ENCODE results near the gene GRAP2. TPM values are rescaled to one million over a fixed set of nuclear protein-coding genes. Genes with fewer than 3 reads are reported as not detected.

Gene GRAP2
- total and polyA plus RNA-seq, 2 of the 13 experiments (the other 11 are each of a cell fraction or from before 2014, with no cell fraction given): 0.15 TPM; not detected in 1

- in situ Hi-C loops (cut with HindIII; ENCODE audit: extremely low pct_ligation_motif_present, low pct_unique_long_range_greater_than_20kb) (no loop called here), intact Hi-C loops (cut with micrococcal nuclease; ENCODE audit: unreplicated experiment) (loop anchor here (5.0 kb wide), 1 partner anchor 562 kb away; no protein-coding TSS in a partner anchor)
- Histone ChIP-seq H3K27me3 (ENCODE audit: control insufficient read depth in 1 of 2, insufficient read depth in 2 of 2, low read length in 2 of 2) (peaks cover 2 to 29% of the 10 kb centered on the region in 2 experiments), H3K79me2 (ENCODE audit: insufficient read depth, low read length) (no peaks in the 10 kb centered on the region), H2AFZ (ENCODE audit: low read length) (no peak overlapping the region), H4K20me1 (ENCODE audit: insufficient read depth, low read length) (no peaks in the 10 kb centered on the region), H3K4me3 (replicated peaks in 1 of 3; ENCODE audit: insufficient read depth in 1 of 3, low read depth in 2 of 3, low read length in 3 of 3) (no peak overlapping the region), H3K9ac (ENCODE audit: insufficient read depth, low read depth, low read length) (no peak overlapping the region), H3K9me3 (ENCODE audit: low read length) (no peaks in the 10 kb centered on the region), H3K36me3 (replicated peaks in 1 of 2; ENCODE audit: control insufficient read depth in 1 of 2, insufficient read depth in 2 of 2, low read length in 2 of 2) (no peaks in the 10 kb centered on the region), H3K27ac (ENCODE audit: extremely low read length, insufficient read depth, low read length) (no peak overlapping the region), H3K4me2 (ENCODE audit: low read depth, low read length) (no peak overlapping the region), H3K4me1 (ENCODE audit: insufficient read depth, low read length) (no peaks in the 10 kb centered on the region)
- ATAC-seq: no peak
- ChIA-PET POLR2A (no interaction called here), CTCF (ENCODE audit: low intra/inter-chr PET ratio, low total read pairs) (no interaction called here)
- DNase-seq (ENCODE audit: low spot score): no peak
- 5% methylated on average over 4 of the region's 4 CpGs for WGBS (ENCODE audit: low lambda C conversion rate)
- FAIRE-seq: no peak
- TF ChIP-seq FOXP1 (IDR thresholded peaks at IDR 0.05): no peak
- no peak for TF ChIP-seq FOXP1 (CRISPR knock-in tag; IDR thresholded peaks at IDR 0.05)
- no peak for TF ChIP-seq SRF (IDR thresholded peaks at IDR 0.05; ENCODE audit: low read depth, low read length)
- no peak for TF ChIP-seq TFAP4 (IDR thresholded peaks at IDR 0.05; ENCODE audit: borderline replicate concordance, low read depth)
- BruUV-seq (replicated peaks): no TSS peak
Observed at GRCh38 chr22:39904862-39905261, 4.0 kb downstream of the GRAP2 start.

GRCh38 chr22:39905687-39906086, 4.8 kb downstream of the GRAP2 start:
- H3K9ac ChIP-seq (ENCODE audit: insufficient read depth, low read depth, low read length): no peak overlapping the region
- ChIA-PET POLR2A (no interaction called here), CTCF (ENCODE audit: low intra/inter-chr PET ratio, low total read pairs) (no interaction called here)
- 10% methylated on average over 3 of the region's 3 CpGs for WGBS (ENCODE audit: low lambda C conversion rate)
- no peak for ATAC-seq
- no peak overlapping the region for H3K4me3 ChIP-seq (replicated peaks in 1 of 3; ENCODE audit: insufficient read depth in 1 of 3, low read depth in 2 of 3, low read length in 3 of 3)
- DNase-seq (ENCODE audit: low spot score): no peak
- peaks cover 2 to 30% of the 10 kb centered on the region in 2 experiments for H3K27me3 ChIP-seq (ENCODE audit: control insufficient read depth in 1 of 2, insufficient read depth in 2 of 2, low read length in 2 of 2)
- no peak overlapping the region for H2AFZ ChIP-seq (ENCODE audit: low read length)
- no peak overlapping the region for H3K27ac ChIP-seq (ENCODE audit: extremely low read length, insufficient read depth, low read length)
- H4K20me1 ChIP-seq (ENCODE audit: insufficient read depth, low read length): no peaks in the 10 kb centered on the region
- H3K4me2 ChIP-seq (ENCODE audit: low read depth, low read length): no peak overlapping the region
- no peaks in the 10 kb centered on the region for H3K36me3 ChIP-seq (replicated peaks in 1 of 2; ENCODE audit: control insufficient read depth in 1 of 2, insufficient read depth in 2 of 2, low read length in 2 of 2)
- no peaks in the 10 kb centered on the region for H3K79me2 ChIP-seq (ENCODE audit: insufficient read depth, low read length)
- no TSS peak for BruUV-seq (replicated peaks)
- no peaks in the 10 kb centered on the region for H3K9me3 ChIP-seq (ENCODE audit: low read length)
- no peak for FAIRE-seq
- intact Hi-C loops (cut with micrococcal nuclease; ENCODE audit: unreplicated experiment): loop anchor here (5.0 kb wide), 1 partner anchor 562 kb away; no protein-coding TSS in a partner anchor
- in situ Hi-C loops (cut with HindIII; ENCODE audit: extremely low pct_ligation_motif_present, low pct_unique_long_range_greater_than_20kb): no loop called here
- H3K4me1 ChIP-seq (ENCODE audit: insufficient read depth, low read length): no peaks in the 10 kb centered on the region
- TF ChIP-seq ZNF766 (CRISPR knock-in tag; IDR thresholded peaks at IDR 0.05; ENCODE audit: borderline replicate concordance): no peak
- TF ChIP-seq PCBP1 (IDR thresholded peaks at IDR 0.05; ENCODE audit: borderline replicate concordance, low read depth, low read length): no peak
- no peak for TF ChIP-seq AKAP8 (CRISPR knock-in tag; IDR thresholded peaks at IDR 0.05)
- no peak for TF ChIP-seq IRF9 (CRISPR knock-in tag; IDR thresholded peaks at IDR 0.05; ENCODE audit: borderline replicate concordance)
- TF ChIP-seq ZMYM4 (CRISPR knock-in tag; IDR thresholded peaks at IDR 0.05): no peak
- TF ChIP-seq ZNF124 (CRISPR knock-in tag; IDR thresholded peaks at IDR 0.05): no peak
- TF ChIP-seq RFX1 (IDR thresholded peaks at IDR 0.05): no peak
- no peak for TF ChIP-seq SRSF4 (IDR thresholded peaks at IDR 0.05; ENCODE audit: low read depth, low read length, poor library complexity, severe bottlenecking)
- TF ChIP-seq ZKSCAN5 (CRISPR knock-in tag; IDR thresholded peaks at IDR 0.05): no peak
- no peak for TF ChIP-seq ZFX (CRISPR knock-in tag; IDR thresholded peaks at IDR 0.05; ENCODE audit: low read depth)
- TF ChIP-seq ZNF143 (CRISPR knock-in tag; IDR thresholded peaks at IDR 0.05): no peak
- no peak for TF ChIP-seq SMYD3 (CRISPR knock-in tag; IDR thresholded peaks at IDR 0.05)
- no peak for TF ChIP-seq EZH2 (conservative IDR thresholded peaks at IDR 0.05; ENCODE audit: low read depth, low read length)
- no peak for TF ChIP-seq PAX8 (CRISPR knock-in tag; IDR thresholded peaks at IDR 0.05; ENCODE audit: borderline replicate concordance)
- TF ChIP-seq SAP130 (CRISPR knock-in tag; IDR thresholded peaks at IDR 0.05; ENCODE audit: low read depth): no peak
- no peak for TF ChIP-seq JUN (CRISPR knock-in tag; IDR thresholded peaks at IDR 0.05)

All from HepG2 (cell line).